Neural cell (in vitro differentiated cells): ENCODE measurements around the gene HDAC11.

ENCODE experiments used
- EP300 ChIP-seq: fragments of 450-650 bp; conservative IDR thresholded peaks from 2 replicates; pipeline ENCODE4 v1.6.1; 2014; ENCODE audit warnings: antibody characterized with exemption, mild to moderate bottlenecking, moderate library complexity; ENCODE audit not compliant: poor library complexity, severe bottlenecking
- EZH2 ChIP-seq: fragments of 200-600, 300-800 bp; shearing (Covaris generic), sonication (generic); IDR thresholded peaks from 2 replicates; pipeline ENCODE4 v1.6.1; 2014; ENCODE audit warnings: antibody characterized with exemption, low read length, borderline replicate concordance, mild to moderate bottlenecking; ENCODE audit not compliant: insufficient read depth, poor library complexity, severe bottlenecking
- POLR2AphosphoS5 ChIP-seq: IDR thresholded peaks from 2 replicates; pipeline ENCODE4 v1.6.1; 2012
- REST ChIP-seq: IDR thresholded peaks from 2 replicates; pipeline ENCODE4 v1.6.1; 2012; ENCODE audit warnings: borderline replicate concordance
- SMC3 ChIP-seq: fragments of 450-650 bp; conservative IDR thresholded peaks from 2 replicates; pipeline ENCODE4 v1.6.1; 2014; ENCODE audit warnings: antibody characterized with exemption, mild to moderate bottlenecking, moderate library complexity; ENCODE audit not compliant: poor library complexity
- TAF1 ChIP-seq: IDR thresholded peaks from 2 replicates; pipeline ENCODE4 v1.6.1; 2012; ENCODE audit warnings: low read depth
- TF ChIP-seq, protein P1 (sequence below): fragments of 450-650 bp; IDR thresholded peaks from 2 replicates; pipeline ENCODE4 v1.5.1; 2014; ENCODE audit warnings: antibody characterized with exemption, mild to moderate bottlenecking, moderate library complexity; ENCODE audit not compliant: poor library complexity, severe bottlenecking

GRCh38 chr3:13502791-13503060 lies 22.6 kb downstream of the HDAC11 start:
- TF ChIP-seq REST (no peak), TAF1 (no peak), EZH2 (no peak), SMC3 (no peak), POLR2AphosphoS5 (no peak), EP300 (no peak)
- TF ChIP-seq, protein P1, sequence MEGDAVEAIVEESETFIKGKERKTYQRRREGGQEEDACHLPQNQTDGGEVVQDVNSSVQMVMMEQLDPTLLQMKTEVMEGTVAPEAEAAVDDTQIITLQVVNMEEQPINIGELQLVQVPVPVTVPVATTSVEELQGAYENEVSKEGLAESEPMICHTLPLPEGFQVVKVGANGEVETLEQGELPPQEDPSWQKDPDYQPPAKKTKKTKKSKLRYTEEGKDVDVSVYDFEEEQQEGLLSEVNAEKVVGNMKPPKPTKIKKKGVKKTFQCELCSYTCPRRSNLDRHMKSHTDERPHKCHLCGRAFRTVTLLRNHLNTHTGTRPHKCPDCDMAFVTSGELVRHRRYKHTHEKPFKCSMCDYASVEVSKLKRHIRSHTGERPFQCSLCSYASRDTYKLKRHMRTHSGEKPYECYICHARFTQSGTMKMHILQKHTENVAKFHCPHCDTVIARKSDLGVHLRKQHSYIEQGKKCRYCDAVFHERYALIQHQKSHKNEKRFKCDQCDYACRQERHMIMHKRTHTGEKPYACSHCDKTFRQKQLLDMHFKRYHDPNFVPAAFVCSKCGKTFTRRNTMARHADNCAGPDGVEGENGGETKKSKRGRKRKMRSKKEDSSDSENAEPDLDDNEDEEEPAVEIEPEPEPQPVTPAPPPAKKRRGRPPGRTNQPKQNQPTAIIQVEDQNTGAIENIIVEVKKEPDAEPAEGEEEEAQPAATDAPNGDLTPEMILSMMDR = no peak
